ENCODE results near the gene SORCS3.

DNA sequence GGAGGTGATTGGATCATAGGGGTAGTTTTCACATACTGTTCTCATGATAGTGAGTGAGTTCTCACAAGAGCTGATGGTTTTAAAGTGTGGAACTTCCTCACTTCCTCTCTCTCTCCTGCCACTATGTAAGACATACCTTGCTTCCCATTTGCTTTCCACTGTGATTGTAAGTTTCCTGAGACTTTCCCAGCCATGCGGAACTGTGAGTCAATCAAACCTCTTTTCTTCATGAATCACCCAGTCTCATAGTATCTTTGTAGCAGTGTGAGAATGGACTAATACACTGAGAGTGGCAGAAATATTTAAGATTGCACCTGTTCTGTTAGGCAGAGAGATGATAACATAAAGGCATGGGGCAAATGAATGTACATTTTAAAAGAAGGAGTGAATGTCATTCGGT lies 507.8 kb downstream of the SORCS3 start:
- TF ChIP-seq, protein P1, sequence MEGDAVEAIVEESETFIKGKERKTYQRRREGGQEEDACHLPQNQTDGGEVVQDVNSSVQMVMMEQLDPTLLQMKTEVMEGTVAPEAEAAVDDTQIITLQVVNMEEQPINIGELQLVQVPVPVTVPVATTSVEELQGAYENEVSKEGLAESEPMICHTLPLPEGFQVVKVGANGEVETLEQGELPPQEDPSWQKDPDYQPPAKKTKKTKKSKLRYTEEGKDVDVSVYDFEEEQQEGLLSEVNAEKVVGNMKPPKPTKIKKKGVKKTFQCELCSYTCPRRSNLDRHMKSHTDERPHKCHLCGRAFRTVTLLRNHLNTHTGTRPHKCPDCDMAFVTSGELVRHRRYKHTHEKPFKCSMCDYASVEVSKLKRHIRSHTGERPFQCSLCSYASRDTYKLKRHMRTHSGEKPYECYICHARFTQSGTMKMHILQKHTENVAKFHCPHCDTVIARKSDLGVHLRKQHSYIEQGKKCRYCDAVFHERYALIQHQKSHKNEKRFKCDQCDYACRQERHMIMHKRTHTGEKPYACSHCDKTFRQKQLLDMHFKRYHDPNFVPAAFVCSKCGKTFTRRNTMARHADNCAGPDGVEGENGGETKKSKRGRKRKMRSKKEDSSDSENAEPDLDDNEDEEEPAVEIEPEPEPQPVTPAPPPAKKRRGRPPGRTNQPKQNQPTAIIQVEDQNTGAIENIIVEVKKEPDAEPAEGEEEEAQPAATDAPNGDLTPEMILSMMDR (IDR thresholded peaks at IDR 0.05; ENCODE audit: low read length) = no peak
- no peak for TF ChIP-seq EZH2phosphoT487 (IDR thresholded peaks at IDR 0.05; ENCODE audit: low read length)

Measured in MM.1S (cell line).